Measurements from ENCODE around the gene ZNF827. TPM values are rescaled to one million over a fixed set of nuclear protein-coding genes. Genes with fewer than 3 reads are reported as not detected.

Gene ZNF827
- total and polyA plus RNA-seq, 2 of the 13 experiments (the other 11 are each of a cell fraction or from before 2014, with no cell fraction given): 2.8 TPM

DNA sequence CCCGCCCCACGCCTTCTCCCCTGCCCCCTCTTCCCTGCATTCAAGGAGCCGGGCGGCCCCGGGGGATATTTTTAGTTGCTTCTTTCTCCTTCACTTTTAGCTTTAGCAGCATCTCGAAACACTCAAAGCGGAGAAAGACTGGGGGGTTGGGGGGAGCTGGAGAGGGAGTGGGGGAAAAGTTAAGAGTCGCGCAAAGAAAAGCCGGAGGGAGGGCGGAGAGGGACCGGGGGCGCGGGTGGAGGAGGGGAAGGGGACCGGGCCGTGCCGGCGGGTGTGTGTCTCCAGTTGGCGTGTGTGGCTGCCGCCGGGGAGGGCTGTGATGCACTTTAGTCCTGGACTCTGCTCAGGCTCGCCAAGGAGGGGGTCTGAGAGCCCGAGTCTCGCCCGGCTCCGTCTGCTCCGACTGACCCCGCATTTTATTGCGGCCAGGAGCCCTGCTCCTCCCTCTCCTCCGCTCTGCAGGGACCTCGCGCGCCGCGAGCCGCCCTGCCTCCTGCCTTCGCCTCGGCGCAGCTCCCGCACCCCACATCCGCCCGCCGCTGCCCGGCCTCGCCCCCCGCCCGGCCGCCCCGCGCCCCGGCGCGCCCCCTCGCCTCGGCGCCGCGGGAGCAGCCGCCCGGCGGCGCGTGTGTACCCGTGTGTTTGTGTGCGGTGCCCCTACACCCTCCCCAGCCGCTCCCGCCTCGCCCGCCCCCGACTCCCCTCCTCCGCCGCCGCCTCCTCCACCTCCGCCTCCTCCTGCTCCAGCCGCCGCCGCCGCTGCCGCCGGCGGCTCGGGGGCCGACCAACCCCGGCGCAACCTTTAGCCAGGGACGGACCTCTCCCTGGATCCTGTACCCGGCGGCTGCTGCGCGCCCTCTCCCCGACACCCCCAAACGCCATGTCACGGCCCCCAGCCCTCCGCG lies 1.4 kb downstream of the ZNF827 start (continued):
- TF ChIP-seq NKX3-1 (CRISPR knock-in tag; IDR thresholded peaks at IDR 0.05): no peak
- TF ChIP-seq ZNF44 (CRISPR knock-in tag; IDR thresholded peaks at IDR 0.05): no peak
- TF ChIP-seq, protein P1, sequence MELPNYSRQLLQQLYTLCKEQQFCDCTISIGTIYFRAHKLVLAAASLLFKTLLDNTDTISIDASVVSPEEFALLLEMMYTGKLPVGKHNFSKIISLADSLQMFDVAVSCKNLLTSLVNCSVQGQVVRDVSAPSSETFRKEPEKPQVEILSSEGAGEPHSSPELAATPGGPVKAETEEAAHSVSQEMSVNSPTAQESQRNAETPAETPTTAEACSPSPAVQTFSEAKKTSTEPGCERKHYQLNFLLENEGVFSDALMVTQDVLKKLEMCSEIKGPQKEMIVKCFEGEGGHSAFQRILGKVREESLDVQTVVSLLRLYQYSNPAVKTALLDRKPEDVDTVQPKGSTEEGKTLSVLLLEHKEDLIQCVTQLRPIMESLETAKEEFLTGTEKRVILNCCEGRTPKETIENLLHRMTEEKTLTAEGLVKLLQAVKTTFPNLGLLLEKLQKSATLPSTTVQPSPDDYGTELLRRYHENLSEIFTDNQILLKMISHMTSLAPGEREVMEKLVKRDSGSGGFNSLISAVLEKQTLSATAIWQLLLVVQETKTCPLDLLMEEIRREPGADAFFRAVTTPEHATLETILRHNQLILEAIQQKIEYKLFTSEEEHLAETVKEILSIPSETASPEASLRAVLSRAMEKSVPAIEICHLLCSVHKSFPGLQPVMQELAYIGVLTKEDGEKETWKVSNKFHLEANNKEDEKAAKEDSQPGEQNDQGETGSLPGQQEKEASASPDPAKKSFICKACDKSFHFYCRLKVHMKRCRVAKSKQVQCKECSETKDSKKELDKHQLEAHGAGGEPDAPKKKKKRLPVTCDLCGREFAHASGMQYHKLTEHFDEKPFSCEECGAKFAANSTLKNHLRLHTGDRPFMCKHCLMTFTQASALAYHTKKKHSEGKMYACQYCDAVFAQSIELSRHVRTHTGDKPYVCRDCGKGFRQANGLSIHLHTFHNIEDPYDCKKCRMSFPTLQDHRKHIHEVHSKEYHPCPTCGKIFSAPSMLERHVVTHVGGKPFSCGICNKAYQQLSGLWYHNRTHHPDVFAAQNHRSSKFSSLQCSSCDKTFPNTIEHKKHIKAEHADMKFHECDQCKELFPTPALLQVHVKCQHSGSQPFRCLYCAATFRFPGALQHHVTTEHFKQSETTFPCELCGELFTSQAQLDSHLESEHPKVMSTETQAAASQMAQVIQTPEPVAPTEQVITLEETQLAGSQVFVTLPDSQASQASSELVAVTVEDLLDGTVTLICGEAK (IDR thresholded peaks at IDR 0.05): no peak
- TF ChIP-seq, protein P1 (CRISPR knock-in tag; IDR thresholded peaks at IDR 0.05): no peak
- no peak for TF ChIP-seq ZBTB3 (CRISPR knock-in tag; IDR thresholded peaks at IDR 0.05; ENCODE audit: borderline replicate concordance, low read depth)
- TF ChIP-seq RORA (CRISPR knock-in tag; IDR thresholded peaks at IDR 0.05): no peak
- no peak for TF ChIP-seq PPARG (CRISPR knock-in tag; conservative IDR thresholded peaks at IDR 0.05)
- no peak for TF ChIP-seq ZNF672 (CRISPR knock-in tag; IDR thresholded peaks at IDR 0.05)
- no peak for TF ChIP-seq HOXA7 (CRISPR knock-in tag; IDR thresholded peaks at IDR 0.05)
- peak; percentile 3 for TF ChIP-seq AGO2 (optimal IDR thresholded peaks at IDR 0.05; ENCODE audit: low read depth, low read length)
- TF ChIP-seq, protein P2, sequence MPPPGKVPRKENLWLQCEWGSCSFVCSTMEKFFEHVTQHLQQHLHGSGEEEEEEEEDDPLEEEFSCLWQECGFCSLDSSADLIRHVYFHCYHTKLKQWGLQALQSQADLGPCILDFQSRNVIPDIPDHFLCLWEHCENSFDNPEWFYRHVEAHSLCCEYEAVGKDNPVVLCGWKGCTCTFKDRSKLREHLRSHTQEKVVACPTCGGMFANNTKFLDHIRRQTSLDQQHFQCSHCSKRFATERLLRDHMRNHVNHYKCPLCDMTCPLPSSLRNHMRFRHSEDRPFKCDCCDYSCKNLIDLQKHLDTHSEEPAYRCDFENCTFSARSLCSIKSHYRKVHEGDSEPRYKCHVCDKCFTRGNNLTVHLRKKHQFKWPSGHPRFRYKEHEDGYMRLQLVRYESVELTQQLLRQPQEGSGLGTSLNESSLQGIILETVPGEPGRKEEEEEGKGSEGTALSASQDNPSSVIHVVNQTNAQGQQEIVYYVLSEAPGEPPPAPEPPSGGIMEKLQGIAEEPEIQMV (CRISPR knock-in tag; IDR thresholded peaks at IDR 0.05; ENCODE audit: low read depth): no peak
- TF ChIP-seq RAD21 (CRISPR knock-in tag; IDR thresholded peaks at IDR 0.05): 0 out of 2 replicates have a peak, but pooled peaks have one; percentile 15
- TF ChIP-seq PCBP2 (optimal IDR thresholded peaks at IDR 0.05; ENCODE audit: low read depth, low read length, poor library complexity, severe bottlenecking): no peak
- 0 out of 2 replicates have a peak, but pooled peaks have one; percentile 31 for TF ChIP-seq MEIS2 (CRISPR knock-in tag; IDR thresholded peaks at IDR 0.05)
- no peak for TF ChIP-seq NFATC3 (CRISPR knock-in tag; IDR thresholded peaks at IDR 0.05)
- TF ChIP-seq HNRNPH1 (optimal IDR thresholded peaks at IDR 0.05; ENCODE audit: low read depth, low read length): no peak
- no peak for TF ChIP-seq ZNF468 (CRISPR knock-in tag; IDR thresholded peaks at IDR 0.05)
- no peak for TF ChIP-seq PAX8 (CRISPR knock-in tag; IDR thresholded peaks at IDR 0.05; ENCODE audit: borderline replicate concordance)
- TF ChIP-seq ZNF891 (CRISPR knock-in tag; IDR thresholded peaks at IDR 0.05): no peak
- no peak for TF ChIP-seq GPN1 (CRISPR knock-in tag; IDR thresholded peaks at IDR 0.05; ENCODE audit: borderline replicate concordance)
- no peak for TF ChIP-seq XRCC5 (optimal IDR thresholded peaks at IDR 0.05; ENCODE audit: low read length)

Measured in HepG2 (cell line).